PC-9 (cell line): ENCODE measurements around the gene GNA12.

ENCODE experiments used
- CTCF ChIP-seq: fragments of 200-600 bp; sonication (generic); conservative IDR thresholded peaks from 2 replicates; pipeline ENCODE4 v1.6.1; 2017; ENCODE audit warnings: mixed run types, antibody characterized with exemption, mild to moderate bottlenecking, moderate library complexity
- EZH2 ChIP-seq: fragments of 200-600 bp; sonication (generic); IDR thresholded peaks from 2 replicates; pipeline ENCODE4 v1.8.0; 2017; ENCODE audit warnings: antibody characterized with exemption, low read depth

- no peak for TF ChIP-seq CTCF
- TF ChIP-seq EZH2, result no peak
Observed at GRCh38 chr7:2843711-2844152, 376 bp downstream of the GNA12 start.
